ENCODE data around the gene ITGBL1. TPM values are rescaled to one million over a fixed set of nuclear protein-coding genes. Genes with fewer than 3 reads are reported as not detected.
A peak's percentile ranks its signal among the peaks of the same experiment; 100 is the strongest.

ITGBL1 gene
- total RNA-seq, 4 donors from 2014 or later: 5.0 to 21.5 (median 8.8) TPM

- 65 to 68% methylated on average over 3 of the region's 3 CpGs for WGBS, 2 donors
- intact Hi-C loops (cut with DNase I; ENCODE audit: low total_unique reads): no loop called here
- H3K4me3 ChIP-seq (ENCODE audit: low read depth, poor library complexity, severe bottlenecking): no peak overlapping the region
- DNase-seq (ENCODE audit: low spot score in 2 of 2): no peak
- no peak for TF ChIP-seq POLR2A (IDR thresholded peaks at IDR 0.05)
- no peak for TF ChIP-seq CTCF (IDR thresholded peaks at IDR 0.05)
Observed at GRCh38 chr13:101691341-101691860, 238.9 kb downstream of the ITGBL1 start.

- H3K4me3 ChIP-seq (ENCODE audit: low read depth, poor library complexity, severe bottlenecking): no peak overlapping the region
- DNase-seq (ENCODE audit: low spot score in 2 of 2): peak in 1 of 2 donors; percentile 59
- WGBS, 2 donors: 58 to 73% methylated on average over 4 of the region's 4 CpGs
- TF ChIP-seq CTCF (IDR thresholded peaks at IDR 0.05) (no peak), POLR2A (IDR thresholded peaks at IDR 0.05) (no peak)
- intact Hi-C loops (cut with DNase I; ENCODE audit: low total_unique reads): no loop called here
Observed at GRCh38 chr13:101695870-101696516, 243.5 kb downstream of the ITGBL1 start.

- WGBS, 2 donors: 56 to 60% methylated on average over 3 of the region's 3 CpGs
- no peak for DNase-seq (ENCODE audit: low spot score in 2 of 2)
- intact Hi-C loops (cut with DNase I; ENCODE audit: low total_unique reads): no loop called here
Observed at GRCh38 chr13:101697745-101698144, 245.3 kb downstream of the ITGBL1 start.

GRCh38 chr13:101698400-101698799 lies 245.9 kb downstream of the ITGBL1 start:
- intact Hi-C loops (cut with DNase I; ENCODE audit: low total_unique reads): no loop called here
- no peak for DNase-seq (ENCODE audit: low spot score in 2 of 2)
- no peak for TF ChIP-seq POLR2A (IDR thresholded peaks at IDR 0.05)
- TF ChIP-seq CTCF (IDR thresholded peaks at IDR 0.05): no peak
- no peak overlapping the region for H3K4me3 ChIP-seq (ENCODE audit: low read depth, poor library complexity, severe bottlenecking)
- WGBS, 2 donors: 39 to 46% methylated on average over 2 of the region's 2 CpGs

More at GRCh38 chr13:101697745-101698144, 245.3 kb downstream of the ITGBL1 start:
- TF ChIP-seq POLR2A (IDR thresholded peaks at IDR 0.05): no peak
- no peak for TF ChIP-seq CTCF (IDR thresholded peaks at IDR 0.05)
- no peak overlapping the region for H3K4me3 ChIP-seq (ENCODE audit: low read depth, poor library complexity, severe bottlenecking)

GRCh38 chr13:101700598-101700997 lies 248.1 kb downstream of the ITGBL1 start:
- 44 to 54% methylated on average over 3 of the region's 3 CpGs for WGBS, 2 donors
- no peak overlapping the region for H3K4me3 ChIP-seq (ENCODE audit: low read depth, poor library complexity, severe bottlenecking)
- TF ChIP-seq CTCF (IDR thresholded peaks at IDR 0.05) (no peak), POLR2A (IDR thresholded peaks at IDR 0.05) (no peak)
- intact Hi-C loops (cut with DNase I; ENCODE audit: low total_unique reads): no loop called here
- DNase-seq (ENCODE audit: low spot score in 2 of 2): peak in 1 of 2 donors; percentile 56

Measured in lower leg skin (tissue), 4 donors.